T-helper 1 cell treated with Interleukin-12 subunit alpha and Interleukin-12 subunit beta and Interleukin-4 antibody, amounts not matched to agents 30 μg/mL and 1 μg/mL, for 36 hours (primary cell): ENCODE results near the gene PCDHGA5.
A peak's percentile ranks its signal among the peaks of the same experiment; 100 is the strongest.
"Not testable (repeated sequence)": the region's sequence is repeated elsewhere in the genome, so short reads cannot be mapped to it uniquely, and the experiment has no call there.

ENCODE experiments used
- H3K27ac Mint-ChIP-seq: one replicate; pipeline ENCODE4 v1.8.0; 2021; ENCODE audit warnings: mild to moderate bottlenecking, mixed read lengths
- H3K27me3 Mint-ChIP-seq: one replicate; pipeline ENCODE4 v1.8.0; 2021; ENCODE audit warnings: low read depth, mixed read lengths
- H3K36me3 Mint-ChIP-seq: one replicate; pipeline ENCODE4 v1.8.0; 2021; ENCODE audit warnings: low read depth, mixed read lengths
- H3K4me1 Mint-ChIP-seq: one replicate; pipeline ENCODE4 v1.8.0; 2021; ENCODE audit warnings: low read depth, mixed read lengths
- H3K4me3 Mint-ChIP-seq: one replicate; pipeline ENCODE4 v1.8.0; 2021; ENCODE audit warnings: mild to moderate bottlenecking, moderate library complexity, mixed read lengths
- H3K9me3 Mint-ChIP-seq: one replicate; pipeline ENCODE4 v1.8.0; 2021; ENCODE audit warnings: mixed read lengths

PCDHGA5 gene

DNA sequence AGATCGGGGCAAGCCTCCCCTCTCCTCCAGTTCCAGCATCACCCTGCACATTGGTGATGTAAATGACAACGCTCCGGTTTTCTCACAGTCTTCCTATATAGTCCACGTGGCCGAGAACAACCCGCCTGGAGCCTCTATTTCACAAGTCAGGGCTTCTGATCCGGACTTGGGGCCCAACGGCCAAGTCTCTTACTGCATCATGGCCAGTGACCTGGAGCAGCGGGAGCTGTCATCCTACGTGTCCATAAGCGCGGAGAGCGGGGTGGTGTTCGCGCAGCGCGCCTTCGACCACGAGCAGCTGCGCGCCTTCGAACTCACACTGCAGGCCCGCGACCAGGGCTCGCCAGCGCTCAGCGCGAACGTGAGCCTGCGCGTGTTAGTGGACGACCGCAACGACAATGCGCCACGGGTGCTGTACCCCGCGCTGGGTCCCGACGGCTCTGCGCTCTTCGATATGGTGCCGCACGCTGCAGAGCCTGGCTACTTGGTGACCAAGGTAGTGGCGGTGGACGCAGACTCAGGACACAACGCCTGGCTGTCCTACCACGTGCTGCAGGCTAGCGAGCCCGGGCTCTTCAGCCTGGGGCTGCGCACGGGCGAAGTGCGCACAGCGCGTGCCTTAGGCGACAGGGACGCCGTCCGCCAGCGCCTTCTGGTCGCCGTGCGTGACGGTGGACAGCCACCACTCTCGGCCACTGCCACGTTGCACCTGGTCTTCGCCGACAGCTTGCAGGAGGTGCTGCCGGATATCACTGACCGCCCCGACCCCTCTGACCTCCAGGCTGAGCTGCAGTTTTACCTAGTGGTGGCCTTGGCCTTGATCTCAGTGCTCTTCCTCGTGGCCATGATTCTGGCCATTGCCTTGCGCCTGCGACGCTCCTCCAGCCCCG lies 25.4 kb downstream of the PCDHGA5 start:
- Mint-ChIP-seq H3K36me3 (peaks cover 2% of the 10 kb centered on the region), H3K9me3 (peaks cover 48% of the 10 kb centered on the region), H3K27ac (no peak overlapping the region), H3K4me3 (no peak overlapping the region), H3K27me3 (peaks cover 31% of the 10 kb centered on the region), H3K4me1 (no peaks in the 10 kb centered on the region)

DNA sequence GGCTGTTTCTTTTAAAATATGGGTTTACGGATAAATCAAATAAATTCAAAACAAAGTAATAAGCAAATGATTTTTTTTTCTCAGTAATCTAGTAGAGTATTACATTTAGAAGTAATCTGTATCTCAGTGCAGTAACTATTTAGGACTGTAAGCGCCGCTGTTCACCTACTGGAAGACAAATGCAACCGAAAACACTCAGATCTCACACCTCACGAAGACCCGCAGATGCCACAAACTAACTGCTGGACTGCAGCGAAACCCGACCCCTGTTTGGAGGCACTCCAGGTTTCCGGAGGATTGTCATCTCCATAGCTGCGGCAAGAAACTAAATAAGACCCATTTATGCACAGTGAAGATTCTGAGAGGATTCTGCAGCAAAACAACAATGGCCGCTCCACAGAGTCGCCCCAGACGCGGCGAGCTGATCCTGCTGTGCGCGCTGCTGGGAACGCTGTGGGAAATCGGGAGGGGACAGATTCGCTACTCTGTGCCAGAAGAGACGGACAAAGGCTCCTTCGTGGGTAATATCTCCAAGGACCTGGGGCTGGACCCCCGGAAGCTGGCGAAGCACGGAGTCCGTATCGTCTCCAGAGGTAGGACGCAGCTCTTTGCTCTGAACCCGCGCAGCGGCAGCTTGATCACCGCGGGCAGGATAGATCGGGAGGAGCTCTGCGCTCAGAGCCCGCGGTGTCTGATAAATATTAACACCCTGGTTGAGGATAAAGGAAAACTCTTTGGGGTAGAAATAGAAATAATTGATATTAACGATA lies 28.7 kb downstream of the PCDHGA5 start, which contains the start of gene PCDHGA8:
TSS of gene PCDHGA8 (plus strand) at position 205 of the 770 bp plus-strand sequence. CDS start at position 386, 181 bp downstream.
- H3K27me3 Mint-ChIP-seq: peaks cover 26% of the 10 kb centered on the region

DNA sequence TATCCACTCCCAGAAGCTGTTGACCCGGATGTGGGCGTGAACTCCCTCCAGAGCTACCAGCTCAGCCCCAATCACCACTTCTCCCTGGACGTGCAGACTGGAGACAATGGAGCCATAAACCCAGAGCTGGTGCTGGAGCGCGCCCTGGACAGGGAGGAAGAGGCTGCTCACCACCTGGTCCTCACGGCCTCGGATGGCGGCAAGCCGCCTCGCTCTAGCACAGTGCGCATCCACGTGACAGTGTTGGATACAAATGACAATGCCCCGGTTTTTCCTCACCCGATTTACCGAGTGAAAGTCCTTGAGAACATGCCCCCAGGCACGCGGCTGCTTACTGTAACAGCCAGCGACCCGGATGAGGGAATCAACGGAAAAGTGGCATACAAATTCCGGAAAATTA lies 29.3 kb downstream of the PCDHGA5 start:
- H3K36me3 Mint-ChIP-seq: peaks cover 2% of the 10 kb centered on the region
- H3K27me3 Mint-ChIP-seq: peaks cover 25% of the 10 kb centered on the region
- H3K9me3 Mint-ChIP-seq: peaks cover 45% of the 10 kb centered on the region
- no peak overlapping the region for H3K27ac Mint-ChIP-seq
- no peaks in the 10 kb centered on the region for H3K4me1 Mint-ChIP-seq
- no peak overlapping the region for H3K4me3 Mint-ChIP-seq

More for the DNA sequence above, 28.7 kb downstream of the PCDHGA5 start, which contains the start of gene PCDHGA8:
- Mint-ChIP-seq H3K27ac (no peak within 1 kb of the TSS), H3K4me1 (no peaks in the 10 kb centered on the region), H3K36me3 (peaks cover 2% of the 10 kb centered on the region), H3K9me3 (peaks cover 45% of the 10 kb centered on the region), H3K4me3 (no peak within 1 kb of the TSS)

DNA sequence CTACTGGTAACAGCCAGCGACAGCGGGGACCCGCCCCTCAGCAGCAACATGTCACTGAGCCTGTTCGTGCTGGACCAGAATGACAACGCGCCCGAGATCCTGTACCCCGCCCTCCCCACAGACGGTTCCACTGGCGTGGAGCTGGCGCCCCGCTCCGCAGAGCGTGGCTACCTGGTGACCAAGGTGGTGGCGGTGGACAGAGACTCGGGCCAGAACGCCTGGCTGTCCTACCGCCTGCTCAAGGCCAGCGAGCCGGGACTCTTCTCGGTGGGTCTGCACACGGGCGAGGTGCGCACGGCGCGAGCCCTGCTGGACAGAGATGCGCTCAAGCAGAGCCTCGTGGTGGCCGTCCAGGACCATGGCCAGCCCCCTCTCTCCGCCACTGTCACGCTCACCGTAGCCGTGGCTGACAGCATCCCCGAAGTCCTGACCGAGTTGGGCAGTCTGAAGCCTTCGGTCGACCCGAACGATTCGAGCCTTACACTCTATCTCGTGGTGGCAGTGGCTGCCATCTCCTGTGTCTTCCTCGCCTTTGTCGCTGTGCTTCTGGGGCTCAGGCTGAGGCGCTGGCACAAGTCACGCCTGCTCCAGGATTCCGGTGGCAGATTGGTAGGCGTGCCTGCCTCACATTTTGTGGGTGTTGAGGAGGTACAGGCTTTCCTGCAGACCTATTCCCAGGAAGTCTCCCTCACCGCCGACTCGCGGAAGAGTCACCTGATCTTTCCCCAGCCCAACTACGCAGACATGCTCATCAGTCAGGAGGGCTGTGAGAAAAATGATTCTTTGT lies 30.6 kb downstream of the PCDHGA5 start:
- Mint-ChIP-seq H3K27ac (peak overlapping the region; percentile 55), H3K27me3 (peaks cover 30% of the 10 kb centered on the region), H3K9me3 (peaks cover 39% of the 10 kb centered on the region)
- not testable (repeated sequence) for H3K36me3 Mint-ChIP-seq, H3K4me3 Mint-ChIP-seq, H3K4me1 Mint-ChIP-seq

DNA sequence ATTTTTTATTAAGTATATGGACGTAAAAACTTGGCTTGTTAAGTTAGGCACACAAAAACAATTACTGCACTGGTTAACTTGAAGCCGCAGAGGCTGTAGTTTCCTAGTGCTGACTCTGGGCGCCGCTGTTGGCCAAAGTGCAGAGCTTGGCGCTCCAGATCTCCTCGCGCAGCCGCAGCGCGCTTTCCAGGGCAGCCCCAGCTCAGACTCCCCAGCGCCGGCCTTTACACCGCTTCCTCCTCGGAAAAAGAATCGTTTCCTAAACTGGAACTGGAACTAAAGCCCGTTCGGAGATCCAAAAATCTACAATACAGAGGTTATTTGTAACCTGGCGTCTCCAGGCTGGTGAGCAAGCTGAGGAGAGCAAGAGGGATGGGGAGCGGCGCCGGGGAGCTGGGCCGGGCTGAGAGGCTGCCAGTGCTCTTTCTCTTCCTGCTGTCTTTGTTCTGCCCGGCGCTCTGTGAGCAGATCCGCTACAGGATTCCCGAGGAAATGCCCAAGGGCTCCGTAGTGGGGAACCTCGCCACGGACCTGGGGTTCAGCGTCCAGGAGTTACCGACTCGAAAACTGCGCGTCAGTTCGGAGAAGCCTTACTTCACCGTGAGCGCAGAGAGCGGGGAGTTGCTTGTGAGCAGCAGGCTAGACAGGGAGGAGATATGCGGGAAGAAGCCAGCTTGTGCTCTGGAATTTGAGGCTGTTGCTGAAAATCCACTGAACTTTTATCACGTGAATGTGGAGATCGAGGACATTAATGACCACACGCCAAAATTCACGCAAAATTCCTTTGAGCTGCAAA lies 34.0 kb downstream of the PCDHGA5 start, which contains the start of gene PCDHGB5:
TSS of gene PCDHGB5 (plus strand) at position 192 of the 796 bp plus-strand sequence. CDS start at position 373, 181 bp downstream.
- Mint-ChIP-seq H3K4me3 (peak within 1 kb of the TSS; percentile 58), H3K9me3 (peaks cover 29% of the 10 kb centered on the region), H3K27me3 (peaks cover 39% of the 10 kb centered on the region)
- not testable (repeated sequence) for H3K4me1 Mint-ChIP-seq, H3K27ac Mint-ChIP-seq, H3K36me3 Mint-ChIP-seq

DNA sequence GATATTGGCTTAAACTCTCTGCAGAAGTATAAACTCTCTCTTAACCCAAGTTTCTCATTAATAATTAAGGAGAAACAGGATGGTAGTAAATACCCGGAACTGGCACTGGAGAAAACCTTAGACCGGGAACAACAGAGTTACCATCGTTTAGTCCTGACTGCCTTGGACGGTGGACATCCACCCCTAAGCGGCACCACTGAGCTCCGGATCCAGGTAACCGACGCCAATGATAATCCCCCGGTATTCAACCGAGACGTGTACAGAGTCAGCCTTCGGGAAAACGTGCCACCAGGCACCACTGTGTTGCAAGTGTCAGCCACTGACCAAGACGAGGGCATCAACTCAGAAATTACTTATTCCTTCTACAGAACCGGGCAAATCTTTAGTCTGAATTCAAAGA lies 34.6 kb downstream of the PCDHGA5 start:
- Mint-ChIP-seq H3K27ac (no peak overlapping the region), H3K9me3 (peaks cover 23% of the 10 kb centered on the region), H3K4me3 (no peak overlapping the region), H3K4me1 (no peaks in the 10 kb centered on the region), H3K27me3 (peaks cover 42% of the 10 kb centered on the region), H3K36me3 (peaks cover 3% of the 10 kb centered on the region)

DNA sequence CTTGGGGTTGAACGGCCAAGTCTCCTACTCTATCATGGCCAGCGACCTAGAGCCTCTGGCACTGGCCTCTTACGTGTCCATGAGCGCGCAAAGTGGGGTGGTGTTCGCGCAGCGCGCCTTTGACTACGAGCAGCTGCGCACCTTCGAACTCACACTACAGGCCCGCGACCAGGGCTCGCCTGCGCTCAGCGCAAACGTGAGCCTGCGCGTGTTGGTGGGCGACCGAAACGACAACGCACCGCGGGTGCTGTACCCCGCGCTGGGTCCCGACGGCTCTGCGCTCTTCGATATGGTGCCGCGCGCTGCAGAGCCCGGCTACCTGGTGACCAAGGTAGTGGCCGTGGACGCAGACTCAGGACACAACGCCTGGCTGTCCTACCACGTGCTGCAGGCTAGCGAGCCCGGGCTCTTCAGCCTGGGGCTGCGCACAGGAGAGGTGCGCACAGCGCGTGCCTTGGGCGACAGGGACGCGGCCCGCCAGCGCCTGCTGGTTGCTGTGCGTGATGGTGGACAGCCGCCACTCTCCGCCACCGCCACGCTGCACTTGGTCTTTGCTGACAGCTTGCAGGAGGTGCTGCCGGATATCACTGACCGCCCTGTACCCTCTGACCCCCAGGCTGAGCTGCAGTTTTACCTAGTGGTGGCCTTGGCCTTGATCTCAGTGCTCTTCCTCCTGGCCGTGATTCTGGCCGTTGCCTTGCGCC lies 35.7 kb downstream of the PCDHGA5 start:
- no peak overlapping the region for H3K27ac Mint-ChIP-seq
- no peak overlapping the region for H3K4me3 Mint-ChIP-seq
- peaks cover 3% of the 10 kb centered on the region for H3K36me3 Mint-ChIP-seq

DNA sequence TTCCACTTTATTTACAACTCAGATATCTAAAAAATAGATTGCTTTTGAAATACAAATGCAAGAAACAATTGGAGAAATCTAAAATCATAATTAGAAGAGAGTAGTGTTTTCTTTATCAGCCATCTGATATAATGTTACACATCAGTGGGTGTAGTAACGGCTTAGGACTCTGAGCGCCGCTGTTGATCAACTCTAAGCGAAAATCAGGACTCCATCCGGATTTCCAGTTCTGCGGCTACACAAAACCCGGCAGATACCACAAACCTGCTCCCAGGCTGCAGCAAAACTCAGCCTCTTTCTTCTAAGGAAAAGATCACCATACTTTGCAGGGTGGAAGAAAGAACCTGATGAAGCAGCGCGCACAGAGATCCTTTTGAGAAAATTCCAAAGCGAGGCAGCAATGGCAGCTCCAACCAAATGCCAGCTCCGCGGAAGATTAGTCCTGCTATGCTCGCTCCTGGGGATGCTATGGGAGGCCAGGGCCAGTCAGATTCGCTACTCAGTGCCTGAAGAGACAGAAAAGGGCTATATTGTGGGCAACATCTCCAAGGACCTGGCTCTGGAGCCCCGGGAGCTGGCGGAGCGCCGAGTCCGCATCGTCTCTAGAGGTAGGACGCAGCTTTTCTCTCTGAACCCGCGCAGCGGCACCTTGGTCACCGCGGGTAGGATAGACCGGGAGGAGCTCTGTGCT lies 38.7 kb downstream of the PCDHGA5 start, which contains the start of gene PCDHGA9:
TSS of gene PCDHGA9 (plus strand) at position 226 of the 691 bp plus-strand sequence. CDS start at position 401, 175 bp downstream.
- peaks cover 15% of the 10 kb centered on the region for H3K9me3 Mint-ChIP-seq
- H3K27ac Mint-ChIP-seq: no peak within 1 kb of the TSS
- peaks cover 43% of the 10 kb centered on the region for H3K27me3 Mint-ChIP-seq
- H3K36me3 Mint-ChIP-seq: peaks cover 3% of the 10 kb centered on the region
- H3K4me3 Mint-ChIP-seq: no peak within 1 kb of the TSS
- H3K4me1 Mint-ChIP-seq: no peaks in the 10 kb centered on the region

More for the DNA sequence above, 35.7 kb downstream of the PCDHGA5 start:
- H3K9me3 Mint-ChIP-seq: peaks cover 16% of the 10 kb centered on the region
- peaks cover 39% of the 10 kb centered on the region for H3K27me3 Mint-ChIP-seq
- H3K4me1 Mint-ChIP-seq: no peaks in the 10 kb centered on the region

DNA sequence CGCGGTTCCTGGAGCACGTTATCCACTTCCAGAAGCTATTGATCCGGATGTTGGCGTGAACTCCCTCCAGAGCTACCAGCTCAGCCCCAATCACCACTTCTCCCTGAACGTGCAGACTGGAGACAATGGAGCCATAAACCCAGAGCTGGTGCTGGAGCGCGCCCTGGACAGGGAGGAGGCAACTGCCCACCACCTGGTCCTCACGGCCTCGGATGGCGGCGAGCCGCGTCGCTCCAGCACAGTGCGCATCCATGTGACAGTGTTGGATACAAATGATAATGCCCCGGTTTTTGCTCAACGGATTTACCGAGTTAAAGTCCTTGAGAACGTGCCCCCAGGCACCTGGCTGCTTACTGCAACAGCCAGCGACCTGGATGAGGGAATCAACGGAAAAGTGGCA lies 39.4 kb downstream of the PCDHGA5 start:
- Mint-ChIP-seq H3K27me3 (peaks cover 49% of the 10 kb centered on the region), H3K4me1 (peaks cover 2% of the 10 kb centered on the region), H3K4me3 (no peak overlapping the region), H3K27ac (no peak overlapping the region), H3K36me3 (peaks cover 5% of the 10 kb centered on the region), H3K9me3 (peaks cover 18% of the 10 kb centered on the region)

DNA sequence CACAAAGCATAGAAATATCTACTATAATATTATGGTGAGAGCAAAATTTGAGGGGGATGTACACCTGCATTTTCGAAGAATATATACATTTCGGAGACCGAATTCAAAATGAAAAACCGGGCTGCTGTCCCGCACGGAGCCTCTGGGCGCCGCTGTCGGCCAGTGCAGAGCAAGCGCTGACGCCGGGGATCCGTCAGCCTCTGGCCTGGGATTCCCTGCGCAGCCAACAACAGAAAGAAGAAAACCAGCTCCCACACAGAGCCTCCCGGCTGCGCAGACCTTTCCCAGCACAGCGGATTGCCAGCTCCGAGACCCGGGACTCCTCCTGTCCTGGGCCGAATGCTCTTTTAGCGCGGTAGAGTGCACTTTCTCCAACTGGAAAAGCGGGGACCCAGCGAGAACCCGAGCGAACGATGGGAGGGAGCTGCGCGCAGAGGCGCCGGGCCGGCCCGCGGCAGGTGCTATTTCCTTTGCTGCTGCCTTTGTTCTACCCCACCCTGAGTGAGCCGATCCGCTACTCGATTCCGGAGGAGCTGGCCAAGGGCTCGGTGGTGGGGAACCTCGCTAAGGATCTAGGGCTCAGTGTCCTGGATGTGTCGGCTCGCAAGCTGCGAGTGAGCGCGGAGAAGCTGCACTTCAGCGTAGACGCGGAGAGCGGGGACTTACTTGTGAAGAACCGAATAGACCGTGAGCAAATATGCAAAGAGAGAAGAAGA lies 44.0 kb downstream of the PCDHGA5 start, which contains the start of gene PCDHGB6:
TSS of gene PCDHGB6 (plus strand) at position 232 of the 716 bp plus-strand sequence. CDS start at position 414, 182 bp downstream.
- not testable (repeated sequence) for H3K4me1 Mint-ChIP-seq, H3K27ac Mint-ChIP-seq
- Mint-ChIP-seq H3K27me3 (peaks cover 43% of the 10 kb centered on the region), H3K36me3 (peaks cover 13% of the 10 kb centered on the region), H3K9me3 (peaks cover 21% of the 10 kb centered on the region), H3K4me3 (peak within 1 kb of the TSS; percentile 73)

DNA sequence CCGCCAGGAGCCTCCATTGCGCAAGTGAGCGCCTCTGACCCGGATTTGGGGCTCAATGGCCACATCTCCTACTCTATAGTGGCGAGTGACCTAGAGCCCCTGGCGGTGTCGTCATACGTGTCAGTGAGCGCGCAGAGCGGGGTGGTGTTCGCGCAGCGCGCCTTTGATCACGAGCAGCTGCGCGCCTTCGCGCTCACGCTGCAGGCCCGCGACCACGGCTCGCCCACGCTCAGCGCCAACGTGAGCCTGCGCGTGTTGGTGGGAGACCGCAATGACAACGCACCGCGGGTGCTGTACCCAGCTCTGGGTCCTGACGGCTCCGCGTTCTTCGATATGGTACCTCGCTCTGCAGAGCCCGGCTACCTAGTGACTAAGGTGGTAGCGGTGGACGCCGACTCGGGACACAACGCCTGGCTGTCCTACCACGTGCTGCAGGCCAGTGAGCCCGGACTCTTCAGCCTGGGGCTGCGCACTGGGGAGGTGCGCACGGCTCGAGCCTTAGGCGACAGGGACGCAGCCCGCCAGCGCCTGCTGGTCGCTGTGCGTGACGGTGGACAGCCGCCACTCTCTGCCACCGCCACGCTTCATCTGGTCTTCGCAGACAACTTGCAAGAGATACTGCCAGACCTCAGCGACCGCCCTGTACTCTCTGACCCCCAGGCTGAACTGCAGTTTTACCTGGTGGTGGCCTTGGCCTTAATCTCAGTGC lies 45.8 kb downstream of the PCDHGA5 start:
- Mint-ChIP-seq H3K9me3 (peaks cover 26% of the 10 kb centered on the region), H3K36me3 (peaks cover 15% of the 10 kb centered on the region), H3K27ac (peak overlapping the region; percentile 52), H3K4me1 (peaks cover 16% of the 10 kb centered on the region), H3K4me3 (no peak overlapping the region), H3K27me3 (peaks cover 52% of the 10 kb centered on the region)
